Activated naive CD4-positive, alpha-beta T cell treated with anti-CD3 and anti-CD28 coated beads, Interleukin-2, amount 50 U/mL, for 24 hours (primary cell): Measurements from ENCODE around the gene CLCC1.
"Not testable (repeated sequence)": the region's sequence is repeated elsewhere in the genome, so short reads cannot be mapped to it uniquely, and the experiment has no call there.

ENCODE experiments used
- H3K27ac Mint-ChIP-seq: one replicate; pipeline ENCODE4 v1.8.0; 2021; ENCODE audit warnings: mild to moderate bottlenecking, mixed read lengths
- H3K27me3 Mint-ChIP-seq: one replicate; pipeline ENCODE4 v1.8.0; 2021; ENCODE audit warnings: mixed read lengths
- H3K36me3 Mint-ChIP-seq: one replicate; pipeline ENCODE4 v1.8.0; 2021; ENCODE audit warnings: mixed read lengths
- H3K4me1 Mint-ChIP-seq: one replicate; pipeline ENCODE4 v1.8.0; 2021; ENCODE audit warnings: mixed read lengths
- H3K4me3 Mint-ChIP-seq: one replicate; pipeline ENCODE4 v1.8.0; 2021; ENCODE audit warnings: mild to moderate bottlenecking, mixed read lengths
- H3K9me3 Mint-ChIP-seq: one replicate; pipeline ENCODE4 v1.8.0; 2021; ENCODE audit warnings: mixed read lengths

CLCC1 gene

GRCh38 chr1:108949044-108949443, 14.2 kb downstream of the CLCC1 start:
- peak overlapping the region; percentile 64 for H3K27ac Mint-ChIP-seq
- no peaks in the 10 kb centered on the region for H3K27me3 Mint-ChIP-seq
- H3K4me1 Mint-ChIP-seq = peaks cover 20% of the 10 kb centered on the region
- peaks cover 21% of the 10 kb centered on the region for H3K36me3 Mint-ChIP-seq
- no peaks in the 10 kb centered on the region for H3K9me3 Mint-ChIP-seq
- H3K4me3 Mint-ChIP-seq = no peak overlapping the region

- Mint-ChIP-seq H3K4me1 (peaks cover 15% of the 10 kb centered on the region), H3K36me3 (peaks cover 18% of the 10 kb centered on the region)
These were observed 15.3 kb downstream of the CLCC1 start for GRCh38 chr1:108947871-108948525.

GRCh38 chr1:108936170-108936569, 27.1 kb downstream of the CLCC1 start:
- Mint-ChIP-seq H3K36me3 (peaks cover 15% of the 10 kb centered on the region), H3K4me1 (no peaks in the 10 kb centered on the region), H3K27ac (no peak overlapping the region), H3K27me3 (no peaks in the 10 kb centered on the region), H3K4me3 (no peak overlapping the region), H3K9me3 (no peaks in the 10 kb centered on the region)

More at GRCh38 chr1:108947871-108948525, 15.3 kb downstream of the CLCC1 start:
- H3K9me3 Mint-ChIP-seq = no peaks in the 10 kb centered on the region
- no peaks in the 10 kb centered on the region for H3K27me3 Mint-ChIP-seq
- no peak overlapping the region for H3K4me3 Mint-ChIP-seq
- H3K27ac Mint-ChIP-seq = no peak overlapping the region

- no peaks in the 10 kb centered on the region for H3K27me3 Mint-ChIP-seq
- H3K4me1 Mint-ChIP-seq = no peaks in the 10 kb centered on the region
- H3K27ac Mint-ChIP-seq = no peak overlapping the region
- H3K4me3 Mint-ChIP-seq = no peak overlapping the region
- no peaks in the 10 kb centered on the region for H3K9me3 Mint-ChIP-seq
- peaks cover 22% of the 10 kb centered on the region for H3K36me3 Mint-ChIP-seq
These were observed 29.3 kb downstream of the CLCC1 start for GRCh38 chr1:108933944-108934343.

GRCh38 chr1:108927565-108927964, 35.7 kb downstream of the CLCC1 start:
- not testable (repeated sequence) for H3K9me3 Mint-ChIP-seq
- H3K36me3 Mint-ChIP-seq = peaks cover 20% of the 10 kb centered on the region

GRCh38 chr1:108925920-108926319, 37.4 kb downstream of the CLCC1 start:
- no peaks in the 10 kb centered on the region for H3K4me1 Mint-ChIP-seq
- H3K4me3 Mint-ChIP-seq = no peak overlapping the region
- no peaks in the 10 kb centered on the region for H3K9me3 Mint-ChIP-seq
- peaks cover 16% of the 10 kb centered on the region for H3K36me3 Mint-ChIP-seq
- no peaks in the 10 kb centered on the region for H3K27me3 Mint-ChIP-seq
- no peak overlapping the region for H3K27ac Mint-ChIP-seq

More at GRCh38 chr1:108927565-108927964, 35.7 kb downstream of the CLCC1 start:
- not testable (repeated sequence) for H3K4me1 Mint-ChIP-seq, H3K27me3 Mint-ChIP-seq, H3K27ac Mint-ChIP-seq, H3K4me3 Mint-ChIP-seq

GRCh38 chr1:108916788-108917187, 46.5 kb downstream of the CLCC1 start:
- Mint-ChIP-seq H3K27me3 (no peaks in the 10 kb centered on the region), H3K27ac (no peak overlapping the region), H3K4me3 (no peak overlapping the region), H3K4me1 (no peaks in the 10 kb centered on the region), H3K9me3 (no peaks in the 10 kb centered on the region), H3K36me3 (no peaks in the 10 kb centered on the region)
